ENCODE results near the gene IFITM10.

Gene IFITM10

DNA sequence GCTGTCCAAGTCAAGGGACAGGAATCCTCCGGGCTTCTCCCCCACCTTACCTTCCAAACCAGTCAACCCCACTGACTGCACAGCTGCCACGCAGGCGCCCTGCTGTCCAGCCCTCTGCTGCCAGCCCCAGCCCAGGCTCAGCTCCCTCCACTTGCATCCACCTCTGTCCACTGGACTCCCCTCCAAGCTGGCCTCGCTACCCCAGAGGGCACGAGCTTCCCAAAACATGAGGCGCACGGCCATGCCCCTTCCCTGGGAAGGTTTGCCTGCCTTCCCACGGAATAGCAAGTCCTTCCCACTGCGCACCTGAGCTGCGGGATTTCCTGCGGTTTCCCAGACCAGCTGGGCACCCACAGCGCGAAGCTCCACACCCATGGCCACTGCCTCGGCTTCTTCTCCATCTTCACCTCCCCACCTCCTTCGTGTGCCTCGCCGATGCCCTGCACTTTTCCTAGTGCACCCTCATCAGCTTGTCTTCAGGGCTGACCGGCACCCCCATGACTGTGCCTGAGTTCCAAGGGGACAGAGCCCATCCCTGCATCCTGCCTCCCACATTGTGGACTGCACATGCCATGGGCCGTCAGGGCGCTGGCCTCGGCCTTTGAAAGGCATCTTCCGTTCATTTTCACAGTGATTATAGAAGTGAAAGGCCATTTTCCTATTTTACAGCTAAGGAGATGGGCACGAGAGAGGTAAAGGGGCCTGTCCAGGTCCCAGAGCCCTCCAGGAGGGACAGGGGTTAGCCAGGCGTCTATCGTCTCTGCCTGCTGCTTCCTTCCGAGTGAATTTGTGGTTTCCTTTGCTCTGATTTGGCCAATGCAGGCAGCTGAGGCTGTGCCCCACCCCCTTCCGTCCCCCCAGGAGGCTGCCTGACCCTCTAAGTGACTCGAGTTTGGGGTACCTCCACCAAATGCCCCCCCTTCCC, 16.4 kb downstream of the IFITM10 start:
- H3K4me3 ChIP-seq (IDR thresholded peaks at IDR 0.05; ENCODE audit: insufficient read depth, low read depth, low read length) = no peak overlapping the region
- H2AFZ ChIP-seq (ENCODE audit: low read depth) = no peak overlapping the region
- H3K9ac ChIP-seq = no peak overlapping the region
- TF ChIP-seq, protein P1, sequence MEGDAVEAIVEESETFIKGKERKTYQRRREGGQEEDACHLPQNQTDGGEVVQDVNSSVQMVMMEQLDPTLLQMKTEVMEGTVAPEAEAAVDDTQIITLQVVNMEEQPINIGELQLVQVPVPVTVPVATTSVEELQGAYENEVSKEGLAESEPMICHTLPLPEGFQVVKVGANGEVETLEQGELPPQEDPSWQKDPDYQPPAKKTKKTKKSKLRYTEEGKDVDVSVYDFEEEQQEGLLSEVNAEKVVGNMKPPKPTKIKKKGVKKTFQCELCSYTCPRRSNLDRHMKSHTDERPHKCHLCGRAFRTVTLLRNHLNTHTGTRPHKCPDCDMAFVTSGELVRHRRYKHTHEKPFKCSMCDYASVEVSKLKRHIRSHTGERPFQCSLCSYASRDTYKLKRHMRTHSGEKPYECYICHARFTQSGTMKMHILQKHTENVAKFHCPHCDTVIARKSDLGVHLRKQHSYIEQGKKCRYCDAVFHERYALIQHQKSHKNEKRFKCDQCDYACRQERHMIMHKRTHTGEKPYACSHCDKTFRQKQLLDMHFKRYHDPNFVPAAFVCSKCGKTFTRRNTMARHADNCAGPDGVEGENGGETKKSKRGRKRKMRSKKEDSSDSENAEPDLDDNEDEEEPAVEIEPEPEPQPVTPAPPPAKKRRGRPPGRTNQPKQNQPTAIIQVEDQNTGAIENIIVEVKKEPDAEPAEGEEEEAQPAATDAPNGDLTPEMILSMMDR (conservative IDR thresholded peaks at IDR 0.05; ENCODE audit: low read depth, low read length) = no peak
- H3K4me1 ChIP-seq (ENCODE audit: low read depth, poor library complexity, severe bottlenecking) = no peaks in the 10 kb centered on the region
- H3K36me3 ChIP-seq (ENCODE audit: insufficient read depth) = no peaks in the 10 kb centered on the region
- no peaks in the 10 kb centered on the region for H4K20me1 ChIP-seq (ENCODE audit: insufficient read depth)
- peaks cover 73% of the 10 kb centered on the region for H3K27me3 ChIP-seq (ENCODE audit: insufficient read depth, low read depth)
- no peak overlapping the region for H3K4me2 ChIP-seq
- H3K79me2 ChIP-seq (ENCODE audit: insufficient read depth, low read depth) = no peaks in the 10 kb centered on the region
- H3K27ac ChIP-seq = no peak overlapping the region

DNA sequence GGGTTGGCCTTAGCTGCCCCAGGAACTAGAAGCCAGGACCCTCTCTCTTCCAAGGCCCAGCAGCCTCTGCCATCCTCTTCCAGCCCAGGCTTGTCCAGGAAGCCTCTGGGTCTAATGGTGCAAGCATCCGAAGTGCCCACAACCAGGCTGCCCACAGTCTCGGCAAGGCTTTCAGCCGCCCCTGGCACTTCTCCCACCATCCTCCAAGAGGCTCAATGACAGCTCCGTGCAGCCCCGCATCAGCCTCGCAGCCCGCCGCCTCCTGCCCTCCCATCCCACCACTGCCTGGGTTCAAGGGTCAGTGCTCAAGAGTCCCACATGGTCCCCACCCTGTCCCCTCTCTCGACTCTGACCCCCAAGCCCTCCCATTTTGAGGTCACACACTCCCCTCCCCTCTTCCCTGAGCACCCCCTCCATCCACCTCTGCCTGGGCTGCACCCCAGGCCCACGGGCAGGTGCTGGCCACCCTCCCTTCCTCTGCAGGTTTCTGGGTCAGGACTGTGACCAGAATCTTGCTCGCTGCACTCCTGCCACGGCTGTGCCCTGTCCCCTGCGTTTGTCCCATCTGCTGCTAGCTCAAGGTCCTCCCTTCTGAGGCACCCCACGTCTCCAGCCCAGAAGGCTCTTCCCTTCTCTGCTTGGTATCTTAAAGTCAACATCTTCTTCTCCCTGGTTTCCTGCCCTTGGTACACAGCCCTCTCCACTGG, 17.2 kb downstream of the IFITM10 start:
- H3K27me3 ChIP-seq (ENCODE audit: insufficient read depth, low read depth) = peaks cover 75% of the 10 kb centered on the region
- no peak overlapping the region for H3K9ac ChIP-seq
- no peaks in the 10 kb centered on the region for H3K36me3 ChIP-seq (ENCODE audit: insufficient read depth)
- H3K4me3 ChIP-seq (IDR thresholded peaks at IDR 0.05; ENCODE audit: insufficient read depth, low read depth, low read length) = no peak overlapping the region
- H3K79me2 ChIP-seq (ENCODE audit: insufficient read depth, low read depth) = no peaks in the 10 kb centered on the region
- TF ChIP-seq, protein P1 (conservative IDR thresholded peaks at IDR 0.05; ENCODE audit: low read depth, low read length) = no peak
- H2AFZ ChIP-seq (ENCODE audit: low read depth) = no peak overlapping the region
- H3K4me2 ChIP-seq = no peak overlapping the region
- H4K20me1 ChIP-seq (ENCODE audit: insufficient read depth) = no peaks in the 10 kb centered on the region
- no peaks in the 10 kb centered on the region for H3K4me1 ChIP-seq (ENCODE audit: low read depth, poor library complexity, severe bottlenecking)
- H3K27ac ChIP-seq = no peak overlapping the region

DNA sequence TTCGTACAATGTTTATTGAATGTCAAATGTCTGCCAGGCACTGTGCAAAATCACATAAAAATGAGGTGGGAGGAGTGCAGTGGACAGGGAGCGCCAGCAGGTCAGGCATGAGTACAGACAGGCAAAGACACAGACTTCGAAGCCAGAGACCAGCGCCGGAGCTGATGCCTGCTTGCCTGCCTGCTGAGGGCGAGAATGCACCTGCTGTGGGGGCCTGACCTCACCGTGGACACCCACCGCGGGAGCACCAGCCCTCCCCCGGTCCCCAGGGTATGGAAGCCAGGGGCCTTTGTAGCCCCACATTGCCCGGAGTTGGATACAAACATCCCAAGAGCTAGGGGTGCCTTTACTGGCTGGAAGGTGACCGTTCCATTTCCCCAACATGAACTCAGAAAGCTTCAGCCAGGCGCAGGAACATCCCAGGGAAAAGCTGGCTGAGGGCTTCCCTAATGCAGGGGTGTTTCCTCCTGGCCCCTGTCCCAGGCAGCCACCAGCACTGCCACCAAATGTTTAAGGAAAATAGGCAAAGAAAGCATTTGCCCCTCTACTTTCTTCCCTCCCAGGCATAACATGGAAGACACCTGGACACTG, 17.9 kb downstream of the IFITM10 start:
- Histone ChIP-seq H2AFZ (ENCODE audit: low read depth) (no peak overlapping the region), H3K4me3 (IDR thresholded peaks at IDR 0.05; ENCODE audit: insufficient read depth, low read depth, low read length) (no peak overlapping the region), H3K27ac (no peak overlapping the region), H3K9ac (no peak overlapping the region), H3K4me2 (no peak overlapping the region), H3K79me2 (ENCODE audit: insufficient read depth, low read depth) (no peaks in the 10 kb centered on the region), H3K27me3 (ENCODE audit: insufficient read depth, low read depth) (peaks cover 75% of the 10 kb centered on the region), H3K4me1 (ENCODE audit: low read depth, poor library complexity, severe bottlenecking) (no peaks in the 10 kb centered on the region), H4K20me1 (ENCODE audit: insufficient read depth) (no peaks in the 10 kb centered on the region), H3K36me3 (ENCODE audit: insufficient read depth) (no peaks in the 10 kb centered on the region)
- TF ChIP-seq, protein P1 (conservative IDR thresholded peaks at IDR 0.05; ENCODE audit: low read depth, low read length) = no peak

DNA sequence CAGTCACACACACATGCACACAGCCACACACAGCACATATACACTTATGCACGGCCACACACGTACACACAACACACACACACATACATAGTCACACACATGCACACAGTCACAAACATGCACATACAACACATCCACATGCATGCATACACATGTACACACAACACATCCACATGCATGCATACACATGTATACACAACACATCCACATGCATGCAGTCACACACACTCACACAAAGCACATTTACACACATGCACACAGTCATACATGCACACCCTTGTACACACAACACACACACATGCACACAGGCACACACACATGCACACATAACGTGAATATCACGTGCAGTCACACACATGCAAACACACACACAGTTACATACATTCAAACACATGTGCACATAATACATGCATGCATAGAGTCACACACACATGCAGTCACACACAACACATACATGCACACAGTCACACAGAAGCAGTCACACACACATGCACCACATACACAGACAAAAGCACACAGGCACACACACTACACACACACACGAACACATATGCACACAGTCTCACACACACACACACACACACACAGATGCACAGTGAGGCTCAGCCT, 18.8 kb downstream of the IFITM10 start:
- H3K4me1 ChIP-seq (ENCODE audit: low read depth, poor library complexity, severe bottlenecking) = no peaks in the 10 kb centered on the region
- H2AFZ ChIP-seq (ENCODE audit: low read depth) = no peak overlapping the region
- peaks cover 75% of the 10 kb centered on the region for H3K27me3 ChIP-seq (ENCODE audit: insufficient read depth, low read depth)
- H4K20me1 ChIP-seq (ENCODE audit: insufficient read depth) = no peaks in the 10 kb centered on the region
- no peak overlapping the region for H3K27ac ChIP-seq
- H3K36me3 ChIP-seq (ENCODE audit: insufficient read depth) = no peaks in the 10 kb centered on the region
- TF ChIP-seq, protein P1 (conservative IDR thresholded peaks at IDR 0.05; ENCODE audit: low read depth, low read length) = no peak
- H3K79me2 ChIP-seq (ENCODE audit: insufficient read depth, low read depth) = no peaks in the 10 kb centered on the region
- H3K4me3 ChIP-seq (IDR thresholded peaks at IDR 0.05; ENCODE audit: insufficient read depth, low read depth, low read length) = no peak overlapping the region
- H3K9ac ChIP-seq = no peak overlapping the region
- H3K4me2 ChIP-seq = no peak overlapping the region
